SK-N-MC (cell line): ENCODE results near the gene BANF1.
A peak's percentile ranks its signal among the peaks of the same experiment; 100 is the strongest.

ENCODE experiments used
- DNase-seq: peaks from one replicate; pipeline ENCODE4 v3.0.0-alpha.2; 2011; ENCODE audit warnings: low read depth, low spot score
- H3K27ac ChIP-seq: fragments of 200-600 bp; sonication (generic); 2 replicates; pipeline ENCODE4 v1.5.1; 2016; ENCODE audit warnings: mixed run types
- H3K36me3 ChIP-seq: fragments of 200-600 bp; sonication (generic); 2 replicates; pipeline ENCODE4 v1.6.1; 2017; ENCODE audit warnings: antibody characterized with exemption, low read length, mixed read lengths; ENCODE audit not compliant: insufficient read depth
- H3K4me3 ChIP-seq: fragments of 200-600 bp; sonication (generic); 2 replicates; pipeline ENCODE4 v1.5.1; 2016
- H3K9ac ChIP-seq: fragments of 200-600 bp; sonication (generic); 2 replicates; pipeline ENCODE4 v1.8.0; 2017; ENCODE audit warnings: mixed run types, mixed read lengths; ENCODE audit not compliant: insufficient read length
- H3K9me3 ChIP-seq: fragments of 200-600 bp; sonication (generic); 2 replicates; pipeline ENCODE4 v1.6.1; 2017; ENCODE audit warnings: low read depth, mild to moderate bottlenecking, antibody characterized with exemption, low read length, moderate library complexity, mixed read lengths
- EZH2 ChIP-seq: fragments of 200-600 bp; sonication (generic); IDR thresholded peaks from one replicate; pipeline ENCODE4 v1.6.1; 2017; ENCODE audit warnings: antibody characterized with exemption
- FOXP2 ChIP-seq: optimal IDR thresholded peaks from 2 replicates; pipeline ENCODE3; 2011; ENCODE audit warnings: mild to moderate bottlenecking, moderate library complexity; ENCODE audit not compliant: insufficient read depth; ENCODE audit errors: extremely low read length, control extremely low read depth
- POLR2AphosphoS5 ChIP-seq: IDR thresholded peaks from 2 replicates; pipeline ENCODE4 v1.6.1; 2012; ENCODE audit warnings: mild to moderate bottlenecking, low read depth, low read length, borderline replicate concordance

Gene BANF1

DNA sequence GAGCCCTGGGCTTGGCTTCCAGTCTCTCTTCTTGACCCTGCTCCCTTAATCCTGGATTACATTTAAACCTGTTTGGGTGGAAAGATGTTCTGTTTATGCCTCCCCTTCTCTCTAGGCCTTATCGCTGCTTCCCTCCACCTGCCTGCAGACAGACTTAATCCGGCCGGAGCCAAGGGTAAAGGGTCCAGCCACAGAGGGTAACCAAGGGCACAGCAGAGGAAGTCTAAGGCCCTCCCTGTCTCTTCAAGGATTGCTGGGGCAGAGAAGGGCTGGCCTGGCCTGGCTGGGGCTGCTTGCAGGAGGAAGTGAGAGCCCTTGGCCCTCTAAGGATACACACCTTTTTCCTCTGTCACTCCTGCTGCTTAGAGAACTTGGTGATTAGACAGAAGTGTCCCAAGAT, 44.6 kb downstream of the BANF1 start:
- TF ChIP-seq FOXP2 (no peak), POLR2AphosphoS5 (no peak), EZH2 (no peak)
- H3K9ac ChIP-seq: no peak overlapping the region

DNA sequence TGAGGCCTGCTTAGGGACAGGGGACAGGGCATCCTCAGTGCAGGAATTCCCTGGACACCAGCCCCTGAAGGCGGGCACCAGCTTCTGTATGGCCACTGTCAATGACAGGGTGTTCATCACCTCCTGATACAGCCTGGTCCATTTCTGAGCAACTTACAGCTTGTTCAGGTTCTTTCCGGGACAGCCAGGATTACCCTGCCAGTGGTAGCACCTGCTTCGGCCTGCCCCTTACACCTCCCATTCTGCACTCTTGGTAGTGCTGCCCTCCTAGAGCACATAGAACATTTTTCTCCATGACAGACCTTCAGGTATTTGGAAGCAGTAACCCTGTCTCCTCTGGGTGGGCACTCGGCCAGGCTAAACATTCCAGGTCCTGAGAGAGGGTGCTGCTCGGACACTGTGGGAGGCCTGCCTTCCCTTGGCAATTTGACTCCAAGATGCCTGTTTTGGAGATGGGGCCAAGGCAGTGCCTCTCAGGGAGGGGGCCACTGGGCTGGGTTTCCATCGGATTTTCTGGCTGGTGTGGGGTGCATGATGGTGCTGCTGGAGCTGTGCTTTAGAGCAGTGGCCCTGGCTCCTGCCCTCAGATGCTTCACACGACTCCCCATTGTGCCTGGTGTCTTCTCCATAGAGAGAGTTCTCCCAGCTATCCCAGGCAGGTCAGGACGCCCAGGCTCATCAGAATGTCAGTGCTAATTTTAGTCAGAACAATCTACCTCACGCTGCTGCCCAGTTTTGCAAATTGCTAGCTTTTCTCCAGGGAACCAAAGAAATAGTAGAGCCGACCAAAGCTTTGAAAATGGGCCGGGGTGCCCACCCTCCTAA, 45.5 kb downstream of the BANF1 start:
- no peak overlapping the region for H3K4me3 ChIP-seq
- H3K36me3 ChIP-seq: no peaks in the 10 kb centered on the region
- TF ChIP-seq POLR2AphosphoS5: no peak
- TF ChIP-seq EZH2: no peak
- no peak overlapping the region for H3K9ac ChIP-seq
- H3K27ac ChIP-seq: no peak overlapping the region
- DNase-seq: no peak
- no peaks in the 10 kb centered on the region for H3K9me3 ChIP-seq

More for the DNA sequence above, 44.6 kb downstream of the BANF1 start:
- H3K27ac ChIP-seq: no peak overlapping the region
- H3K4me3 ChIP-seq: no peak overlapping the region
- no peaks in the 10 kb centered on the region for H3K9me3 ChIP-seq
- H3K36me3 ChIP-seq: no peaks in the 10 kb centered on the region
- DNase-seq: no peak

DNA sequence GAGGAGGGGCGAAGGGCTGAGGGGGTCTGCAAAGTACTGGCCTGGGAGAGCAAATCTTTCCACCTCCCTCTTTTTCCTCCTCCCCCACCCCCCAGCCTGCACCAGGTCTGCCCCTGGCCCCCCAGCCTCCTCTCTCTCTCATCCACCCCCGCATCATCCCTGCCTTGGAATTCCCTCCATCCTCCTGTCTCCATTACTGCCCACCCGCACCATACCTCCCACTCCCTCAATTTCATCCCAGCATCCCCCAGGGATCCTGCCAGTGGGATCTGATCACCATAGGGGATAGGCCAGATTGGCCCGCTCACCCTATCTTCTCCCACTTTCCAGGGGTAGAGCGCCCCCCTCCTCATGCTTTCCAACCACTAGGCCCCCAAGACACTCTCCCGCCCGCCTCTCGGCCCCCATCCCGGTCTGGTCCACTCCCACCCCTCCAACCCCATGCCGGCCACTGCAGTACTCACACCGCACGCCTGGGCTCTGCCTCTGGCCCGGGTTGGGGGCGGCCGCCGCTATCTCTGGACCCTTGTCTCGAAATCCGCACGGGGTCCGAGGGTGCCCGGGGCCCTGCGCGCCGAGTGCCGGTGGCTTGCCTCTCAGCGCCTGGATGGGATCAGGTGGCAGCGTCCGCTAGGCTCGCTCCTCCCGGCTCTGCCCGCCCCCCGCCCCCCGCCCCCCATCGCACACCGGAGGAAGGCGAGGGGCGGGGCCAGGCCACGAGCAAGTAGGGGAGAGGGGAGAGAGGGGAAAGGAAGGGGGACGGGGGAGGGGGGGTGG, 46.4 kb downstream of the BANF1 start, which contains the start of gene GAL3ST3:
GAL3ST3 (minus strand) TSS at position 615 of the 777 bp plus-strand sequence. CDS start 3,746 bp downstream, outside the sequence.
- no peaks in the 10 kb centered on the region for H3K9me3 ChIP-seq
- H3K4me3 ChIP-seq: no peak within 1 kb of the TSS
- no peak for TF ChIP-seq FOXP2
- TF ChIP-seq EZH2: no peak
- no peak for TF ChIP-seq POLR2AphosphoS5
- H3K27ac ChIP-seq: no peak within 1 kb of the TSS
- H3K36me3 ChIP-seq: peaks cover 5% of the 10 kb centered on the region; the same call in 1 of the 2 replicates
- no peak for DNase-seq
- no peak within 1 kb of the TSS for H3K9ac ChIP-seq

DNA sequence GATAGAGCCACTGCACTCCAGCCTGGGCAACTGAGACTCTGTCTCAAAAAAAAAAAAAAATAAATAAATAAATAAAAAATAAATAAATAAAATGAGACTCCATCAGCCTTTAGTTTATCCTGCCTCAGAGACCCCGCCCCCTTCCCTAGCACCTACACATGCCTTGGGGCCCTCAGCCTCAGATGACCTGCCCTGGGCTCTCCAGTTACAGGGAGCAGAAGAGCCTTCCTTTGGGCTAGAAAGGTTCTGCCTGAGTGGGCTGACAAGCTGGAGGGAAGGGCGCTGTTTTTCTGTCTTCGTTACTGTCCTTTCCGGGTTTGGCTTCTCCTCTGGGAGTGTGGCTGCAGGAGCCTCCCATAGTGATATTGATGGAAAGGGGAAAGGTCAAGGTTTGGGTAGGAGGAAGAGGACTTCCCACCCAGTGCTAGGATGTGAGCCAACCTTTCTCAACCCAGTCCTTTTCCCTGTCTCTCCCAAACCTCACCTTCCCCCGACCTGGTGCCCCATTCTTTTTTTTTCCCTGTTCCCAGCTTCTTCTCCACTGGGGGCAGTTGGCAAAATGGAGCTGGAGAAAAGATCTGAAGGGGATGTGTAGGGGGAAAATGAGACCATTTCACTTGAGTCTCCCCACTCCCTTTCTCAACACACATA, 48.4 kb downstream of the BANF1 start:
- H3K9ac ChIP-seq: peak overlapping the region; percentile 91
- H3K27ac ChIP-seq: peak overlapping the region; percentile 92

DNA sequence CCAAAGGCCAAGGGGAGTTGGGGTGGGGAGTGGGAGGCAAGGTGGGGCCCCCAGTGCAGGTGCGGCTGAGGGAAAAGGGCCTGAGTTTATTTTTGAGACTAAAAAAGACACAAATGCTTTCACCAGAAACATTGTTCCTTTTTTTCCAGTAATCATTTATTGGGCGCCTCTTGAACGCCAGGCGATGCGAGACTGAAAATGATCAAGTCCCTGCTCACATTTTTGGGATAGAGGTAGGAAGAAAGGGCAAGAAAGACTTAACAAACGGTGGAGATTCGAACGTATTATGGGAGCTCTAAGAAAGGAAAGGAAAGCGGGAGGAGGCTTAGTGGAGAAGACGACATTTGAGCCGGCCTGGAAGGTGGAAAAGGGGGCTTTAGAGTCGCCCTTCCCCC, 49.1 kb downstream of the BANF1 start:
- peaks cover 28% of the 10 kb centered on the region for H3K36me3 ChIP-seq
- TF ChIP-seq EZH2: no peak
- TF ChIP-seq POLR2AphosphoS5: no peak
- TF ChIP-seq FOXP2: no peak
- H3K27ac ChIP-seq: peak overlapping the region; percentile 92
- peak overlapping the region; percentile 91 for H3K9ac ChIP-seq
- H3K4me3 ChIP-seq: peak overlapping the region; percentile 98
- H3K9me3 ChIP-seq: no peaks in the 10 kb centered on the region
- DNase-seq: no peak

More for the DNA sequence above, 48.4 kb downstream of the BANF1 start:
- Histone ChIP-seq H3K36me3 (peaks cover 22% of the 10 kb centered on the region), H3K9me3 (no peaks in the 10 kb centered on the region), H3K4me3 (peak overlapping the region; percentile 98; the same call in 1 of the 2 replicates)
- DNase-seq: no peak
- TF ChIP-seq POLR2AphosphoS5 (no peak), EZH2 (no peak), FOXP2 (no peak)

DNA sequence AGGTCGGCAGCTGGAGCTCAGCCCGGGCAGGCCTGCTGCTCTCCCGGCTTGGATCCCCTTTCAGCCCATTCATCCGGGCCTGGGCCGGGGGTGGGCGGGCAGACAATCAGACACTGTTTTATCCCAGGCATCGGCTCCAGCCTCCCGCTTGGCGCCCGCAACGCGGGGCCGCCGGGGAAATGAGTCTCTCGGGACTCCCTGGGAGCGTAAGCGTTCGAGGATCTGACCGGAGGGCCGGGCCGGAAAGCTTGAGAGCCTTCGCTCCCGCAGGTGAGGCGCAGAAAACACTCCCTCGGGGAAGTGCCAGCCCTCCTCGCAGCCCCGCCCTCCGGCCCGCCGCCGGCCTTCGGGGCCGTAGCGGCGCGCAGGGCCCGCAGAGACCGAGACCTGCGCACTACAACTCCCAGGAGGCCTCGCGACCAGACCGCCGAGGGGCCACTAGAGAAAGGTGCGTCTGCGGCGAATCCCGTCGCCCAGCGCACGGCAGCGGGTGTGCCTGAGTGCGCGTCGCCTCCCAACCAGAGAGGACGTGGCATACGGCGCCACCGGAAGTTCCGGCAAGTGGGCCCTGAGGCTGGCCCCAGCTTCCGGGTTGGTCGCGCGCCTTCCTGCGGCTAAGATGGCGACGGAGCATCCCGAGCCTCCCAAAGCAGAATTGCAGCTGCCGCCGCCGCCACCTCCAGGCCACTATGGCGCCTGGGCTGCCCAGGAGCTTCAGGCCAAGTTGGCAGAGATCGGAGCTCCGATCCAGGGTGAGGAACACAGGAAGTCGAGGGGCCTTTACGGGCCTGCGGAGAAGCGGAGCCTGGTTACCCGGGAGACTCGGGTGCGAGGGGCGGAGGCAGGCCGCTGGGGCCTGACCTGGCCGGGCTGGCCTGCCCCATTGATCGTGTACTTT, 49.7 kb downstream of the BANF1 start, which contains the start of gene SF3B2:
SF3B2 (plus strand) TSS at position 599 of the 898 bp plus-strand sequence; CDS start at position 620, 21 bp downstream.
- TF ChIP-seq EZH2 (no peak), POLR2AphosphoS5 (peak; percentile 74; the same call in 1 of the 2 replicates)
- H3K4me3 ChIP-seq: peak within 1 kb of the TSS; percentile 98
- peak within 1 kb of the TSS; percentile 93 for H3K9ac ChIP-seq
- peak; percentile 75 for DNase-seq
- H3K27ac ChIP-seq: peak within 1 kb of the TSS; percentile 92
- no peaks in the 10 kb centered on the region for H3K9me3 ChIP-seq
- H3K36me3 ChIP-seq: peaks cover 34% of the 10 kb centered on the region

DNA sequence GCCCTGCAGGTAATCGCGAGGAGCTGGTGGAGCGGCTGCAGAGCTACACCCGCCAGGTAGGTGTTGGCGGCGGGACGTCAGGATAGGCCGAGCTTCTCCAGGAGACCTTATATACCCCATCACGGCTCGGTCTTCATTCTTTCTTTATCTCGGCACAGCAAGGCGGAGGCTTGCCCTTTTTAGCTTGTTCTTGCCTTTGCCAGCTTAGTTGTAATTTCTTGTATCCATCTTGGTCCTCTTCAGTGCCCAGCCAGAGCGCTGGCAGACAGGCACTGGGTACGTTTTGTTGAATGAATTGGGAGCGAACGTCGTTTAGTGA, 50.3 kb downstream of the BANF1 start:
- H3K36me3 ChIP-seq: peaks cover 40% of the 10 kb centered on the region

More for the DNA sequence above, 50.3 kb downstream of the BANF1 start:
- H3K4me3 ChIP-seq: peak overlapping the region; percentile 98
- DNase-seq: no peak
- no peak for TF ChIP-seq FOXP2
- no peak for TF ChIP-seq POLR2AphosphoS5
- no peak for TF ChIP-seq EZH2
- peak overlapping the region; percentile 93 for H3K9ac ChIP-seq
- H3K27ac ChIP-seq: peak overlapping the region; percentile 58
- H3K9me3 ChIP-seq: no peaks in the 10 kb centered on the region
